IMR-90 (cell line): Measurements from ENCODE around the gene SPATA3. TPM values are rescaled to one million over a fixed set of nuclear protein-coding genes. Genes with fewer than 3 reads are reported as not detected.
A peak's percentile ranks its signal among the peaks of the same experiment; 100 is the strongest.

Experiments used
- ATAC-seq: fragments of 200-7000 bp; cut with Tn5 transposase; 2 replicates; pipeline ENCODE4 v1.9.1; 2020; ENCODE audit warnings: low read depth, mild to moderate bottlenecking, moderate library complexity
- BruUV-seq: library from RNA; stranded (reverse); fragments of 400-500 nt; replicated peaks from 2 replicates; lab custom pipeline; 2021; lab: Mats Ljungman, UMichigan
- CTCF ChIA-PET: fragments of 300-600 bp; formaldehyde crosslinking; extraction: SDS; loops from one replicate; lab custom pipeline; 2021; ENCODE audit warnings: antibody characterized with exemption; lab: Yijun Ruan, JAX
- POLR2A ChIA-PET: fragments of 300-600 bp; sonication (Branson Sonifier 250); formaldehyde crosslinking; loops from one replicate; lab custom pipeline; 2022; ENCODE audit warnings: antibody characterized with exemption; ENCODE audit not compliant: unreplicated experiment; lab: Charles Lee
- DNase-seq: peaks from one replicate; pipeline ENCODE4 v3.0.0; 2013
- H2AFZ ChIP-seq: replicated peaks from 2 replicates; pipeline ENCODE3; 2013; ENCODE audit warnings: low read length, mild to moderate bottlenecking; ENCODE audit not compliant: poor library complexity
- H2AK5ac ChIP-seq: 2 replicates; pipeline ENCODE4 v1.6.1; 2013; ENCODE audit warnings: low read depth, low read length, inconsistent platforms
- H2AK9ac ChIP-seq: replicated peaks from 2 replicates; pipeline ENCODE3; 2013; ENCODE audit warnings: mild to moderate bottlenecking, low read depth, low read length, moderate library complexity; ENCODE audit not compliant: poor library complexity
- H2BK120ac ChIP-seq: 2 replicates; pipeline ENCODE4 v1.6.1; 2013; ENCODE audit warnings: low read depth, low read length, inconsistent platforms
- H2BK15ac ChIP-seq: 3 replicates; pipeline ENCODE4 v1.6.1; 2013; ENCODE audit warnings: low read depth, low read length, inconsistent platforms
- H2BK20ac ChIP-seq: 2 replicates; pipeline ENCODE4 v1.6.1; 2013; ENCODE audit warnings: low read depth, mild to moderate bottlenecking, inconsistent platforms, low read length, moderate library complexity
- H2BK5ac ChIP-seq: 2 replicates; pipeline ENCODE4 v1.6.1; 2013; ENCODE audit warnings: mild to moderate bottlenecking, low read depth, low read length, inconsistent platforms; ENCODE audit not compliant: poor library complexity, severe bottlenecking
- H3K14ac ChIP-seq: replicated peaks from 2 replicates; pipeline ENCODE4 v1.6.1; 2013; ENCODE audit warnings: low read depth, low read length, inconsistent platforms
- H3K18ac ChIP-seq: 2 replicates; pipeline ENCODE4 v1.6.1; 2013; ENCODE audit warnings: low read depth, low read length, control low read depth
- H3K23ac ChIP-seq: 2 replicates; pipeline ENCODE4 v1.6.1; 2013; ENCODE audit warnings: low read depth, low read length, inconsistent platforms
- H3K27ac ChIP-seq: 2 replicates; pipeline ENCODE4 v1.5.1; 2013; ENCODE audit warnings: mild to moderate bottlenecking, control low read depth, low read length; ENCODE audit not compliant: insufficient read depth
- H3K27me3 ChIP-seq: 2 replicates; pipeline ENCODE4 v1.6.1; 2013; ENCODE audit warnings: low read length; ENCODE audit not compliant: control insufficient read depth, insufficient read depth
- H3K36me3 ChIP-seq: 2 replicates; pipeline ENCODE4 v1.6.1; 2013; ENCODE audit warnings: low read length, mixed read lengths; ENCODE audit not compliant: control insufficient read depth, insufficient read depth
- H3K4ac ChIP-seq: 2 replicates; pipeline ENCODE4 v1.6.1; 2013; ENCODE audit warnings: low read depth, low read length, inconsistent platforms
- H3K4me1 ChIP-seq: 2 replicates; pipeline ENCODE4 v1.6.1; 2013; ENCODE audit warnings: low read length, mixed read lengths; ENCODE audit not compliant: control insufficient read depth, insufficient read depth
- H3K4me2 ChIP-seq: 2 replicates; pipeline ENCODE4 v1.6.1; 2013; ENCODE audit warnings: low read depth, mild to moderate bottlenecking, control low read depth, low read length, moderate library complexity
- H3K4me3 ChIP-seq: 2 replicates; pipeline ENCODE4 v1.5.1; 2013; ENCODE audit warnings: low read depth, mild to moderate bottlenecking, control low read depth, low read length, moderate library complexity; ENCODE audit not compliant: insufficient read depth
- H3K56ac ChIP-seq: 2 replicates; pipeline ENCODE4 v1.6.1; 2013; ENCODE audit warnings: low read length, inconsistent platforms; ENCODE audit not compliant: insufficient read depth; ENCODE audit errors: extremely low read depth
- H3K79me1 ChIP-seq, 2 experiments: 2 replicates each; pipeline ENCODE4 v1.6.1; 2013; ENCODE audit warnings: low read length in 2 of 2, inconsistent platforms in 1 of 2, low read depth in 1 of 2
- H3K9ac ChIP-seq: 2 replicates; pipeline ENCODE4 v1.6.1; 2013; ENCODE audit warnings: low read depth, low read length, control low read depth
- H3K9me1 ChIP-seq: 2 replicates; pipeline ENCODE4 v1.6.1; 2013; ENCODE audit warnings: low read length, inconsistent platforms; ENCODE audit not compliant: insufficient read depth
- H3K9me3 ChIP-seq: 2 replicates; pipeline ENCODE4 v1.6.1; 2013; ENCODE audit warnings: low read length; ENCODE audit not compliant: control insufficient read depth, insufficient read depth
- H4K20me1 ChIP-seq: 2 replicates; pipeline ENCODE4 v1.6.1; 2013; ENCODE audit warnings: low read length, inconsistent platforms; ENCODE audit not compliant: insufficient read depth
- H4K5ac ChIP-seq: 2 replicates; pipeline ENCODE4 v1.6.1; 2013; ENCODE audit warnings: mild to moderate bottlenecking, low read depth, low read length, control low read depth
- H4K8ac ChIP-seq, 2 experiments: 2 replicates each; pipeline ENCODE4 v1.6.1; 2013; ENCODE audit warnings: low read depth in 2 of 2, low read length in 2 of 2, control low read depth in 1 of 2, inconsistent platforms in 1 of 2
- H4K91ac ChIP-seq: 2 replicates; pipeline ENCODE4 v1.6.1; 2013; ENCODE audit warnings: low read depth, low read length, inconsistent platforms; ENCODE audit not compliant: insufficient read depth
- BHLHE40 ChIP-seq: fragments of 150-350 bp; IDR thresholded peaks from 2 replicates; pipeline ENCODE4 v1.6.1; 2016; ENCODE audit warnings: mild to moderate bottlenecking, low read depth, low read length
- CEBPB ChIP-seq: IDR thresholded peaks from 2 replicates; pipeline ENCODE4 v1.6.1; 2012; ENCODE audit warnings: low read depth, low read length, improper control_type of control experiment
- CHD1 ChIP-seq: IDR thresholded peaks from 2 replicates; pipeline ENCODE4 v1.6.1; 2012; ENCODE audit warnings: low read depth, low read length, improper control_type of control experiment
- ELK1 ChIP-seq: fragments of 150-350 bp; IDR thresholded peaks from 2 replicates; pipeline ENCODE4 v1.6.1; 2016; ENCODE audit warnings: low read depth, mild to moderate bottlenecking, low read length, moderate library complexity, borderline replicate concordance
- FOS ChIP-seq: fragments of 150-350 bp; IDR thresholded peaks from 2 replicates; pipeline ENCODE4 v1.6.1; 2016; ENCODE audit warnings: low read depth, low read length
- MAFK ChIP-seq: IDR thresholded peaks from 2 replicates; pipeline ENCODE4 v1.6.1; 2012; ENCODE audit warnings: low read depth, low read length, improper control_type of control experiment
- MAZ ChIP-seq: IDR thresholded peaks from 2 replicates; pipeline ENCODE4 v1.6.1; 2012; ENCODE audit warnings: low read depth, mild to moderate bottlenecking, low read length, improper control_type of control experiment, moderate library complexity, borderline replicate concordance
- MXI1 ChIP-seq: IDR thresholded peaks from 2 replicates; pipeline ENCODE4 v1.6.1; 2012; ENCODE audit warnings: low read depth, mild to moderate bottlenecking, low read length, moderate library complexity, borderline replicate concordance
- NFE2L2 ChIP-seq: fragments of 150-350 bp; IDR thresholded peaks from 2 replicates; pipeline ENCODE4 v1.6.1; 2016; ENCODE audit warnings: low read depth, mild to moderate bottlenecking, low read length
- POLR2A ChIP-seq: IDR thresholded peaks from 2 replicates; pipeline ENCODE4 v1.6.1; 2012; ENCODE audit warnings: mild to moderate bottlenecking, low read depth, low read length
- RAD21 ChIP-seq: IDR thresholded peaks from 2 replicates; pipeline ENCODE4 v1.6.1; 2012; ENCODE audit warnings: low read length, improper control_type of control experiment
- RCOR1 ChIP-seq: IDR thresholded peaks from 2 replicates; pipeline ENCODE4 v1.6.1; 2012; ENCODE audit warnings: mild to moderate bottlenecking, low read length, improper control_type of control experiment; ENCODE audit not compliant: insufficient replicate concordance
- RFX5 ChIP-seq: IDR thresholded peaks from 2 replicates; pipeline ENCODE4 v1.8.0; 2012; ENCODE audit warnings: low read depth, mild to moderate bottlenecking, low read length, moderate library complexity
- SMC3 ChIP-seq: fragments of 150-350 bp; IDR thresholded peaks from 2 replicates; pipeline ENCODE4 v1.6.1; 2016; ENCODE audit warnings: low read depth, mild to moderate bottlenecking, antibody characterized with exemption, low read length, moderate library complexity
- USF2 ChIP-seq: fragments of 150-350 bp; IDR thresholded peaks from 2 replicates; pipeline ENCODE4 v1.6.1; 2017; ENCODE audit warnings: mild to moderate bottlenecking, antibody characterized with exemption, low read length, low read depth
- WGBS, 2 experiments: methylation state at CpG; one replicate each; pipeline versions ENCODE4 v1.1.5 to v1.1.7; 2013; ENCODE audit warnings: missing lambda C conversion rate in 2 of 2; ENCODE audit not compliant: insufficient read length in 1 of 2; ENCODE audit errors: extremely low coverage in 2 of 2; 5-methylcytosine and 5-hydroxymethylcytosine counted together
- dilution Hi-C: fragments of 300-500 bp; cut with HindIII; formaldehyde crosslinking; loops from one replicate; pipeline ENCODE4 v1.14.3; 2018; ENCODE audit warnings: low sequenced_read_pairs; ENCODE audit not compliant: unreplicated experiment
- in situ Hi-C: fragments of 300-500 bp; cut with MboI; formaldehyde crosslinking; loops from 3 replicates; pipeline ENCODE4 v1.14.3; 2019; ENCODE audit warnings: low sequenced_read_pairs, inconsistent platforms, mixed read lengths
- intact Hi-C: fragments of 100-400 bp; cut with micrococcal nuclease; formaldehyde crosslinking; loops from 2 replicates; pipeline ENCODE4 v1.10.0; 2022
- polyA plus RNA-seq, 3 experiments: library from polyadenylated mRNA; depleted of rRNA; stranded (reverse); fragments of >200 nt; gene quantifications; 2 replicates each; pipeline ENCODE4 v1.2.3, GENCODE V29; 2012; ENCODE audit warnings: low replicate concordance in 1 of 3
- total RNA-seq: library from RNA; depleted of rRNA; stranded (reverse); fragments of >200 nt; gene quantifications from 2 replicates; pipeline ENCODE4 v1.2.3, GENCODE V29; 2012
- TF ChIP-seq, protein P1 (sequence below): conservative IDR thresholded peaks from 2 replicates; pipeline ENCODE4 v1.5.1; 2012; ENCODE audit warnings: mild to moderate bottlenecking, low read depth, low read length, improper control_type of control experiment

Gene SPATA3
- total and polyA plus RNA-seq, 2 of the 4 experiments (the other 2 are of a cell fraction), result not detected

- in situ Hi-C loops, result no loop called here
- no peak for TF ChIP-seq MAZ
- TF ChIP-seq MAFK, result no peak
- no peak for TF ChIP-seq RFX5
- TF ChIP-seq POLR2A, result no peak
- no peak for TF ChIP-seq NFE2L2
- TF ChIP-seq RCOR1, result no peak
- TF ChIP-seq MXI1, result no peak
- no peak for TF ChIP-seq ELK1
- TF ChIP-seq FOS, result no peak
- TF ChIP-seq RAD21, result no peak
- TF ChIP-seq USF2, result no peak
- TF ChIP-seq BHLHE40, result no peak
- no peak for TF ChIP-seq SMC3
- TF ChIP-seq CHD1, result no peak
- TF ChIP-seq CEBPB, result no peak
- TF ChIP-seq, protein P1, sequence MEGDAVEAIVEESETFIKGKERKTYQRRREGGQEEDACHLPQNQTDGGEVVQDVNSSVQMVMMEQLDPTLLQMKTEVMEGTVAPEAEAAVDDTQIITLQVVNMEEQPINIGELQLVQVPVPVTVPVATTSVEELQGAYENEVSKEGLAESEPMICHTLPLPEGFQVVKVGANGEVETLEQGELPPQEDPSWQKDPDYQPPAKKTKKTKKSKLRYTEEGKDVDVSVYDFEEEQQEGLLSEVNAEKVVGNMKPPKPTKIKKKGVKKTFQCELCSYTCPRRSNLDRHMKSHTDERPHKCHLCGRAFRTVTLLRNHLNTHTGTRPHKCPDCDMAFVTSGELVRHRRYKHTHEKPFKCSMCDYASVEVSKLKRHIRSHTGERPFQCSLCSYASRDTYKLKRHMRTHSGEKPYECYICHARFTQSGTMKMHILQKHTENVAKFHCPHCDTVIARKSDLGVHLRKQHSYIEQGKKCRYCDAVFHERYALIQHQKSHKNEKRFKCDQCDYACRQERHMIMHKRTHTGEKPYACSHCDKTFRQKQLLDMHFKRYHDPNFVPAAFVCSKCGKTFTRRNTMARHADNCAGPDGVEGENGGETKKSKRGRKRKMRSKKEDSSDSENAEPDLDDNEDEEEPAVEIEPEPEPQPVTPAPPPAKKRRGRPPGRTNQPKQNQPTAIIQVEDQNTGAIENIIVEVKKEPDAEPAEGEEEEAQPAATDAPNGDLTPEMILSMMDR, result no peak
- H2BK15ac ChIP-seq, result no peak overlapping the region
- BruUV-seq, result no TSS peak
- H3K27ac ChIP-seq, result no peak overlapping the region
- peak overlapping the region; percentile 66 for H2AK9ac ChIP-seq
- intact Hi-C loops, result loop anchor here (10.0 kb wide), 1 partner anchor 61 kb away; no protein-coding TSS in a partner anchor
- POLR2A ChIA-PET, result no interaction called here
- H2AK5ac ChIP-seq, result no peak overlapping the region
- no peak overlapping the region for H3K14ac ChIP-seq
- H3K56ac ChIP-seq, result no peak overlapping the region
- no peaks in the 10 kb centered on the region for H3K4me1 ChIP-seq
- H3K18ac ChIP-seq, result no peak overlapping the region
- no peak for ATAC-seq
- H3K4ac ChIP-seq, result no peak overlapping the region
- no peak for DNase-seq
- no peaks in the 10 kb centered on the region for H3K9me1 ChIP-seq
- no peak overlapping the region for H3K4me2 ChIP-seq
- H3K4me3 ChIP-seq, result no peak overlapping the region
- dilution Hi-C loops, result no loop called here
- H4K91ac ChIP-seq, result no peak overlapping the region
- H2BK120ac ChIP-seq, result no peak overlapping the region
- H4K5ac ChIP-seq, result no peak overlapping the region
- no peak overlapping the region for H2AFZ ChIP-seq
- H2BK20ac ChIP-seq, result no peak overlapping the region
- H4K8ac ChIP-seq, result no peak overlapping the region
- H3K9ac ChIP-seq, result no peak overlapping the region
- no peak overlapping the region for H2BK5ac ChIP-seq
- no peaks in the 10 kb centered on the region for H3K79me1 ChIP-seq
- CTCF ChIA-PET, result no interaction called here
- no peak overlapping the region for H3K23ac ChIP-seq
- H3K27me3 ChIP-seq, result peaks cover 33% of the 10 kb centered on the region
- 71% methylated on average over 4 of the region's 9 CpGs; no CpG with 5 or more reads in 1 of the 2 experiments for WGBS, 2 experiments
- no peaks in the 10 kb centered on the region for H4K20me1 ChIP-seq
- no peaks in the 10 kb centered on the region for H3K36me3 ChIP-seq
- peaks cover 3% of the 10 kb centered on the region; the same call in 1 of the 2 replicates for H3K9me3 ChIP-seq
Observed at GRCh38 chr2:230953845-230954244, 42.1 kb upstream of the SPATA3 start.
